Neuronal stem cell (in vitro differentiated cells): ENCODE results near the gene TTLL3.

ENCODE experiments used
- DNase-seq: peaks from one replicate; pipeline ENCODE4 v3.0.0-alpha.2; 2013; ENCODE audit warnings: low spot score
- H2AFZ ChIP-seq: one replicate; pipeline ENCODE4 v1.6.1; 2013; ENCODE audit warnings: mild to moderate bottlenecking, low read length, inconsistent platforms
- H2AK5ac ChIP-seq: 2 replicates; pipeline ENCODE4 v1.6.1; 2013; ENCODE audit warnings: low read depth, mild to moderate bottlenecking, inconsistent platforms, low read length, moderate library complexity, mixed read lengths
- H2BK120ac ChIP-seq: 2 replicates; pipeline ENCODE4 v1.6.1; 2013; ENCODE audit warnings: low read depth, mild to moderate bottlenecking, inconsistent platforms, low read length, moderate library complexity, mixed read lengths
- H2BK12ac ChIP-seq: one replicate; pipeline ENCODE4 v1.6.1; 2013; ENCODE audit warnings: low read length, inconsistent platforms
- H2BK15ac ChIP-seq: 2 replicates; pipeline ENCODE4 v1.6.1; 2013; ENCODE audit warnings: mild to moderate bottlenecking, low read length, inconsistent platforms, mixed read lengths
- H2BK5ac ChIP-seq: one replicate; pipeline ENCODE4 v1.6.1; 2013; ENCODE audit warnings: inconsistent platforms, mild to moderate bottlenecking, low read length, moderate library complexity
- H3K14ac ChIP-seq: one replicate; pipeline ENCODE4 v1.6.1; 2013; ENCODE audit warnings: low read length, inconsistent platforms
- H3K18ac ChIP-seq: 2 replicates; pipeline ENCODE4 v1.6.1; 2013; ENCODE audit warnings: low read length, inconsistent platforms
- H3K23ac ChIP-seq: 2 replicates; pipeline ENCODE4 v1.6.1; 2013; ENCODE audit warnings: low read depth, mild to moderate bottlenecking, mixed read lengths, low read length, inconsistent platforms; ENCODE audit not compliant: poor library complexity
- H3K27ac ChIP-seq: replicated peaks from 3 replicates; pipeline ENCODE4 v1.5.1; 2013; ENCODE audit warnings: low read length, inconsistent platforms
- H3K27me3 ChIP-seq, 3 experiments: 2 replicates each; pipeline ENCODE4 v1.6.1; 2013; ENCODE audit warnings: low read length in 3 of 3, mild to moderate bottlenecking in 2 of 3, inconsistent platforms in 1 of 3, low read depth in 1 of 3, mixed read lengths in 1 of 3, moderate library complexity in 1 of 3; ENCODE audit not compliant: control insufficient read depth in 3 of 3, insufficient read depth in 3 of 3
- H3K36me3 ChIP-seq, 2 donors: replicated peaks in 1 of 2; 2 replicates each; pipeline ENCODE4 v1.6.1; 2013; ENCODE audit warnings: low read length in 2 of 2; ENCODE audit not compliant: control insufficient read depth in 2 of 2, insufficient read depth in 2 of 2
- H3K4ac ChIP-seq: 2 replicates; pipeline ENCODE4 v1.6.1; 2013; ENCODE audit warnings: inconsistent platforms, mild to moderate bottlenecking, low read length, moderate library complexity
- H3K4me1 ChIP-seq, 2 donors: 1 replicate in 1 of 2; 2 replicates in 1 of 2; pipeline ENCODE4 v1.6.1; 2013; ENCODE audit warnings: low read length in 2 of 2, low read depth in 1 of 2; ENCODE audit not compliant: control insufficient read depth in 2 of 2, insufficient read depth in 1 of 2
- H3K4me2 ChIP-seq: one replicate; pipeline ENCODE4 v1.6.1; 2013; ENCODE audit warnings: mild to moderate bottlenecking, low read length, inconsistent platforms; ENCODE audit not compliant: insufficient read depth, poor library complexity, severe bottlenecking
- H3K4me3 ChIP-seq, 2 donors: 2 replicates each; pipeline ENCODE4 v1.5.1; 2013; ENCODE audit warnings: low read length in 2 of 2, mild to moderate bottlenecking in 2 of 2, inconsistent platforms in 1 of 2, moderate library complexity in 1 of 2
- H3K79me1 ChIP-seq: one replicate; pipeline ENCODE4 v1.6.1; 2013; ENCODE audit warnings: low read depth, mild to moderate bottlenecking, inconsistent platforms, low read length, moderate library complexity
- H3K9ac ChIP-seq: one replicate; pipeline ENCODE4 v1.6.1; 2013; ENCODE audit warnings: mild to moderate bottlenecking, low read depth, low read length, inconsistent platforms; ENCODE audit not compliant: poor library complexity
- H3K9me3 ChIP-seq, 2 donors: replicated peaks in 1 of 2; 2 replicates each; pipeline versions ENCODE3 to v1.6.1; 2013; ENCODE audit warnings: low read length in 2 of 2, mild to moderate bottlenecking in 2 of 2, inconsistent platforms in 1 of 2, low read depth in 1 of 2, mixed read lengths in 1 of 2, moderate library complexity in 1 of 2; ENCODE audit not compliant: control insufficient read depth in 2 of 2, insufficient read depth in 1 of 2
- H4K8ac ChIP-seq: one replicate; pipeline ENCODE4 v1.6.1; 2013; ENCODE audit warnings: low read depth, mild to moderate bottlenecking, inconsistent platforms, low read length, moderate library complexity
- H4K91ac ChIP-seq: one replicate; pipeline ENCODE4 v1.6.1; 2013; ENCODE audit warnings: low read length, low read depth, mild to moderate bottlenecking, inconsistent platforms; ENCODE audit not compliant: poor library complexity
- WGBS, 2 donors: extraction: QIAGEN DNeasy Blood & Tissue Kit; methylation state at CpG; one replicate each; pipeline ENCODE4 v1.1.7; 2013; ENCODE audit warnings: missing lambda C conversion rate in 2 of 2, mixed read lengths in 1 of 2; ENCODE audit not compliant: insufficient read length in 2 of 2, insufficient replicate concordance in 1 of 2; ENCODE audit errors: extremely low coverage in 2 of 2; 5-methylcytosine and 5-hydroxymethylcytosine counted together

The TTLL3 gene

DNA sequence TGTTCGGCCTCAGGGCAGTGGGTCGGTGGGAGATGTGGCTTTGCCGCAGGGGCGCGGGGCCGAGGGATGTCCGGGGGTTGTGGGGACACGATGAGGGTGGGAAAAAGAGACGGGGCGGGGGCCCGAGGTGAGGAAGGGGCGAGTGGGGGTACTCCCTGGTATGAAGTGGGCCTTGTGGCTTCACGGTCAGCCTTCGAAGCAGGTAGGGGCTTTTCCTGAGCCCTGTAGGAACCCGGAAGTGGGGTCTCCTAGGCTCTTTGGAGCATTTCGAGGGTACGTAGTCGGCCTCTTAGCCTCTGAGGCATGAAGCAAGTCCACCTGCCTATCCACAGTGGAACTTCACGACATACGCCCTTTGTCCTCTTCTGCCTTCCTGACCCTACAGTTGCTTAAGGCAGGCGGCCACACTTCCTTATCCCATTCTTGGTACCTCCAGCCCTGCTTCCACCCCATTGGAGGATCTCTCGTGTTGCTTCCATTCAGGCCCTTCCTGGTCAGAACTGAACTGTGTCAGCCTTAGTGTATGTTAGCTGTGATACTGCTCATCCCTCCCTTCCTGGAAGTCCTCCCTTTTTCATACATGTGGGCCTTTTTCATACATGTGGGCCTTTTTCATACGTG is 16.8 kb upstream of the TTLL3 start:
- WGBS, 2 donors, result no CpG with 5 or more reads among the region's 23 CpGs
- Histone ChIP-seq H4K8ac (no peak overlapping the region), H2BK5ac (peak overlapping the region; percentile 4), H3K9me3 (no peaks in the 10 kb centered on the region), H3K36me3 (peaks cover 30 to 67% of the 10 kb centered on the region in 2 donors), H3K79me1 (peaks cover 4% of the 10 kb centered on the region), H3K4me1 (peaks cover 7 to 9% of the 10 kb centered on the region in 2 donors), H3K14ac (no peak overlapping the region), H2AFZ (peak overlapping the region; percentile 98), H3K4me2 (peak overlapping the region; percentile 77), H2BK15ac (no peak overlapping the region), H3K27me3 (no peaks in the 10 kb centered on the region), H2BK120ac (no peak overlapping the region), H2BK12ac (no peak overlapping the region), H3K4me3 (peak overlapping the region; percentile 71 to 88), H2AK5ac (peak overlapping the region; percentile 13), H3K23ac (peak overlapping the region; percentile 82), H3K4ac (peak overlapping the region; percentile 86), H3K18ac (peak overlapping the region; percentile 55), H3K9ac (peak overlapping the region; percentile 95), H3K27ac (peak overlapping the region; percentile 49), H4K91ac (peak overlapping the region; percentile 11)
- no peak for DNase-seq

DNA sequence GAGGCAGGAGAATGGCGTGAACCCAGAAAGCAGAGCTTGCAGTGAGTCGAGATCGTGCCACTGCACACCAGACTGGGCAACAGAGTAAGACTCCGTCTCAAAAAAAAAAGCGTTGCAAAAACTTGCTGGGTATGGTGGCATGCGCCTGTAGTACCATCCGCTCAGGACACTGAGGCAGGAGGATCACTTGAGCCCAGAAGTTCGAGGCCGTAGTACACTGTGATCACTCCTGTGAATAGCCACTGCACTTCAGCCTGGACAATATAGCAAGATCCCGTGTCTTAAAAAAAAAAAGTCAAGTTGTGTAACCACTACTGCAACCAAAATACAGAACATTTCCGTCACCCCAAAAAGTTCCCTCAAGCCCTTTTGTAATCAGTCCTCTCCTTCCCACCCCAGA is 15.7 kb upstream of the TTLL3 start:
- no CpG with 5 or more reads among the region's 11 CpGs for WGBS, 2 donors
- H3K9ac ChIP-seq, result no peak overlapping the region
- H3K14ac ChIP-seq, result no peak overlapping the region
- H2BK12ac ChIP-seq, result no peak overlapping the region
- H2BK120ac ChIP-seq, result no peak overlapping the region
- H4K8ac ChIP-seq, result no peak overlapping the region
- no peak overlapping the region for H2BK5ac ChIP-seq
- H3K27me3 ChIP-seq, result no peaks in the 10 kb centered on the region
- H3K4ac ChIP-seq, result no peak overlapping the region
- H3K36me3 ChIP-seq, result peaks cover 27 to 69% of the 10 kb centered on the region in 2 donors
- H2AK5ac ChIP-seq, result no peak overlapping the region
- peaks cover 4% of the 10 kb centered on the region for H3K79me1 ChIP-seq
- no peak for DNase-seq
- H3K4me3 ChIP-seq, result no peak overlapping the region
- no peak overlapping the region for H3K23ac ChIP-seq
- no peaks in the 10 kb centered on the region for H3K9me3 ChIP-seq
- no peak overlapping the region for H3K4me2 ChIP-seq
- H2BK15ac ChIP-seq, result no peak overlapping the region
- no peak overlapping the region for H3K27ac ChIP-seq
- no peak overlapping the region for H2AFZ ChIP-seq
- peaks cover 7 to 9% of the 10 kb centered on the region in 2 donors for H3K4me1 ChIP-seq
- H4K91ac ChIP-seq, result no peak overlapping the region
- no peak overlapping the region for H3K18ac ChIP-seq

DNA sequence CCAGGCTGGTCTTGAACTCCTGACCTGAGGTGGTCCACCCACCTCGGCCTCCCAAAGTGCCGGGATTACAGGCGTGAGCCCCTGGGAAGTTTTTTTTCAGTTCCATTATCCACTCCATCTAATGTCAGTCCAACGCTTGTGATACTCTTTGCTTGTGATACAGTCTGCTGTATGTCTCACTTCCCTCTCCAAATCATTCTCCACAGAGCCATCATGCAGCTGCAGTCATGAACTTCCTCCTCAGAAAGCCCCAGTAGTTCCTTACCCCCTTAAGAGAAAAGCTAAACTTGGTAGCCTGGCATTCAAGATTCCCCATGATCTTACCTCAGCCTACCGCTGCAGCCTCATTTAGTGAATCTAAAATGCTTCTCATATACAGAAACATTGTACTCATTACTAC is 14.9 kb upstream of the TTLL3 start:
- H3K23ac ChIP-seq, result no peak overlapping the region
- H3K79me1 ChIP-seq, result peaks cover 4% of the 10 kb centered on the region
- H2BK120ac ChIP-seq, result no peak overlapping the region
- H2AK5ac ChIP-seq, result no peak overlapping the region
- peaks cover 29 to 69% of the 10 kb centered on the region in 2 donors for H3K36me3 ChIP-seq
- no peak overlapping the region for H3K4me2 ChIP-seq
- no peak overlapping the region for H2BK12ac ChIP-seq
- H3K18ac ChIP-seq, result no peak overlapping the region
- no peak for DNase-seq
- no peak overlapping the region for H3K9ac ChIP-seq
- no peak overlapping the region for H3K14ac ChIP-seq
- no peaks in the 10 kb centered on the region for H3K27me3 ChIP-seq
- H3K27ac ChIP-seq, result no peak overlapping the region
- H4K8ac ChIP-seq, result no peak overlapping the region
- H2BK5ac ChIP-seq, result no peak overlapping the region
- no peak overlapping the region for H2BK15ac ChIP-seq
- H4K91ac ChIP-seq, result no peak overlapping the region
- H3K4ac ChIP-seq, result no peak overlapping the region
- H3K4me1 ChIP-seq, result peaks cover 7 to 9% of the 10 kb centered on the region in 2 donors
- no CpG with 5 or more reads among the region's 5 CpGs for WGBS, 2 donors
- no peaks in the 10 kb centered on the region for H3K9me3 ChIP-seq
- no peak overlapping the region for H2AFZ ChIP-seq
- H3K4me3 ChIP-seq, result no peak overlapping the region

DNA sequence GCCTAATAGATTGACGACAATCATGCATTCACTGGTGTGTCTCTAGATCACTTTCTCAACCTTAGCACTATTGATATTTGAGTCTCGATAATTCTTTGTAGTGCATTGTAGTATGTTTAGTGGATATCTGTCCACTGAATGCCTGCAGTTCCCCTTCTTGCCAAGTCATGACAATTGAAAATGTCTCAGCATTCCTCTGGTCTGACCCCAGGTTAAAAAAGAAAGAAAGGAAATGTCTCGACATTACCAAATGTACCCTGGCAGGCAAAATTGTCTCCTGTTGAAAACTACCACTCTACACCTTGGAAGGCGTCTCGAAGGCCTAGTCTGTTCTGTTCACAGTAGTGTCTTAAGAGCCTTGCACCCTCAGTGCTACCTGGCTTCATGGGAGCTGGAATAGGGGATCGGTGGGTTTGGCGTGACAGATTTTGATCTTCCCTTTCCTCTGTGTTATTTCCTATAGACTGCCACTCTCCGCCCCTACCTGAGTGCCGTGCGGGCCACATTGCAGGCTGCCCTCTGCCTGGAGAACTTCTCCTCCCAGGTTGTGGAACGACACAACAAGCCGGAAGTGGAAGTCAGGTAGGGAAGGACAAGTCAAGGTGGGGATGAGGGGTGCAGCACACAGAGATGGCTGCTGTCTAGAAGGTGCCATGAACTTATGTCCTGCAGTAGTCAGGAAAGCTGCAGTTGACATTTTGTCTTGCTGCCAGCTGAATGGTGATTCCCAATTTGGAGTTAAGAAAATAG is 12.7 kb upstream of the TTLL3 start:
- Histone ChIP-seq H3K27ac (no peak overlapping the region), H3K79me1 (peaks cover 4% of the 10 kb centered on the region), H3K4me2 (no peak overlapping the region), H3K23ac (no peak overlapping the region), H2AK5ac (no peak overlapping the region), H2AFZ (no peak overlapping the region), H3K18ac (no peak overlapping the region), H3K9me3 (no peaks in the 10 kb centered on the region), H3K14ac (no peak overlapping the region), H4K91ac (no peak overlapping the region), H3K27me3 (no peaks in the 10 kb centered on the region), H3K4ac (no peak overlapping the region), H2BK15ac (no peak overlapping the region), H2BK12ac (no peak overlapping the region), H3K9ac (no peak overlapping the region), H2BK120ac (no peak overlapping the region), H2BK5ac (no peak overlapping the region), H3K4me1 (peaks cover 4 to 7% of the 10 kb centered on the region in 2 donors), H3K4me3 (peak overlapping the region in 1 of 2 donors; percentile 17), H4K8ac (no peak overlapping the region), H3K36me3 (peaks cover 33 to 71% of the 10 kb centered on the region in 2 donors)
- no peak for DNase-seq
- WGBS, 2 donors, result no CpG with 5 or more reads among the region's 12 CpGs
